Epidermal melanocyte (primary cell): ENCODE measurements around the gene MEMO1.
"Not testable (repeated sequence)": the region's sequence is repeated elsewhere in the genome, so short reads cannot be mapped to it uniquely, and the experiment has no call there.

Experiments
- DNase-seq: peaks from one replicate; pipeline ENCODE4 v3.0.0; 2011; ENCODE audit warnings: low spot score; ENCODE audit not compliant: insufficient read length

MEMO1 gene

DNA sequence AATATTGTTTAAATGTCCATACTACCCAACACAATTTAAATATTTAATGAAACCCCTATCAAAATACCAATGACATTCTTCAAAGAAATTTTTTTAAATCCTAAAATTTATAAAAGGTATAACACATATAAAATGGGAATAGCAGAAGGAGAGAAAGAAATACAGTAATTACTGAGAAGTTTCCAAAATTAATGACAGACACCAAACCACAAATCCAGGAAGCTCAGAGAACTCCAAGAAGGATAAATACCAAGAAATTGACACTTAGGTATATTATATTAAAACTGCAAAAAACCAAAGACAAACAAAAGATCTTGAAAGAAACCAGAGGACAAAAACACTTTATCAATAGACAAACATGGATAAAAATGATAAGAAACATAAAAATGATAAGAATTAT lies 101.1 kb downstream of the MEMO1 start:
- no peak for DNase-seq

DNA sequence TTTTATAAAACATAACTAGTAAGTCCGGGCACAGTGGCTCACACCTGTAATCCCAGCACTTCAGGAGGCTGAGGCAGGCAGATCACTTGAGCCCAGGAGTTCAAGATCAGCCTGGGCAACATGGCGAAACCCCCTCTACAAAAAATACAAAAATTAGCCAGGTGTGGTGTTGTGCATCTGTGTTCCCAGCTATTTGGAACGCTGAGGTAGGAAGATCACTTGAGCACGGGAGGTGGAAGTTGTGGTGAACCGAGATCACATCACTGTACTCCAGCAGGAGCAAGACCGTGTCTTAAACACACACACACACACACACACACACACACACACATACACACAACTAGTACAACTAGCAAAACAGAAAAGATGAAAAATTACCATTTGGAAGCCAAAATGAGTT lies 103.3 kb downstream of the MEMO1 start:
- DNase-seq, result not testable (repeated sequence)

DNA sequence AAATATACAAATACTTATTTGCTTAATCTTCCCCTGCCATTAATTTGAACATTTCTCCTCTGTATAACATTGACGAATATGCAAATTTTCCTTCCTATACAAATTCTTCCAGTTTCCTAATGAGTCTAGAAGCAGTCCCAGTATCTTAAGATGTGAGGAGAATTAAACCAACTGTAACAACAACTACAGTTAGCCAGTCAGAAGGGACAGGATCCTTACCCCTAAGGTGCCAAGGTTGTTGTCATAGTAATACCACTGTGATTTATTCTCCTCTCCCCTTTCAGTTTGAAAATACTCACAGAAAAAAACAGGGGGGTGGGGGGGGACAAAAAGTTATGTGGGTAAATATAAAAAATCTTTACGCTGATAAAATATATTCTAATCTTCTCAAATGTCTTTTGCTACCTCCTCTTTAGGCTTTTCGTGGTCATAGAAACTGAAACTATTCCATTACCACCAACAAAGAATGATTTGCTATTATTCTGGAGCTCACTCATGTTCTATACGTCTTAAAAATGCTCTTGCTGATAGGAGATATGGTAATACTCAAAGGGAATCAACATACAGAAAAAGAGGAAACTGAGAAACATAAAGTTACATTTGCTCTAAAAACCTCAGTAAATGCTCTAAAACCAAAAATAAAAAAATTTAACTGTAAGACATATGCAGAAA lies 107.6 kb downstream of the MEMO1 start:
- no peak for DNase-seq

DNA sequence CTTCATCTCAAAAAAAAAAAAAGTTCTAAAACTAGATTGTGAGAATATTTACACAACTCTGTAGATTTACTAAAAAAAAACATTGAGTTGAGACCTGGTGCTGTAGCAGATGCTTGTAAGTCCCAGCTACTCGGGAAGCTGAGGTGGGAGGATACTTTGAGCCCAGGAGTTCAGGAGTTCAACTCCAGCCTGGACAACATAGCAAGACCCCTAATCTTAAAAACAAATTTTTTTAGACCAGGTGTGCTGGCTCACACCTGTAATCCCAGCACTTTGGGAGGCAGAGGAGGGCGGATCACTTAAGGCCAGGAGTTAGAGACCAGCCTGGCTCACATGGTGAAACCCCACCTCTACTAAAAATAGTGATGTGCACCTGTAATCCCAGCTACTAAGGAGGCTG lies 108.9 kb downstream of the MEMO1 start:
- DNase-seq, result no peak

DNA sequence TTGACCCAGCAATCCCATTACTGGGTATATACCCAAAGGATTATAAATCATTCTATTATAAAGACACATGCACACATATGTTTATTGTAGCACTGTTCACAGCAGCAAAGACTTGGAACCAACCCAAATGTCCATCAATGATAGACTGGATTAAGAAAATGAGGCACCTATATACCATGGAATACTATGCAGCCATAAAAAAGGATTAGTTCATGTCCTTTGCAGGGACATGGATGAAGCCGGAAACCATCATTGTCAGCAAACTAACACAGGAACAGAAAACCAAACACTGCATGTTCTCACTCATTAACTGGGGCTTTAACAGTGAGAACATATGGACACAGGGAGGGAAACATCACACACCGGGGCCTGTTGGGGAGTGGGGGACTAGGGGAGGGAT lies 110.7 kb downstream of the MEMO1 start:
- DNase-seq, result not testable (repeated sequence)

DNA sequence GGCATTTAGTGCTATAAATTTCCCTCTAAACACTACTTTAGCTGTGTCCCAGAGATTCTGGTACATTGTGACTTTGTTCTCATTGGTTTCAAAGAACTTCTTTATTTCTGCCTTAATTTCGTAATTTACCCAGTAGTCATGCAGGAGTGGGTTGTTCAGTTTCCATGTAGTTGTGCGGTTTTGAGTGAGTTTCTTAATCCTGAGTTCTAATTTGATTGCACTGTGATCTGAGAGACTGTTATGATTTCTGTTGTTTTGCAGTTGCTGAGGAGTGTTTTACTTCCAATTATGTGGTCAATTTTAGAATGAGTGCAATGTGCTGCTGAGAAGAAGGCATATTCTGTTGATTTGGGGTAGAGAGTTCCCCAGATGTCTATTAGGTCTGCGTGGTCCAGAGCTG lies 112.5 kb downstream of the MEMO1 start:
- not testable (repeated sequence) for DNase-seq

DNA sequence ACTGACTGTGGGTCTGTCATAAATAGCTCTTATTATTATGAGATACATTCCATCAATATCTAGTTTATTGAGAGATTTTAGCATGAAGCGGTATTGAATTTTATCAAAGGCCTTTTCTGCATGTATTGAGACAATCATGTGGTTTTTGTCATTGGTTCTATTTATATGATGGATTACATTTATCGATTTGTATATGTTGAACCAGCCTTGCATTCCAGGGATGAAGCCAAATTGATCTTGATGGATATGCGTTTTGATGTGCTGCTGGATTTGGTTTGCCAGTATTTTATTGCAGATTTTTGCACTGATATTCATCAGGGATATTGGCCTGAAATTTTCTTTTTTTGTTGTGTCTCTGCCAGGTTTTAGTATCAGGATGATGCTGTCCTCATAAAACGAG lies 113.5 kb downstream of the MEMO1 start:
- not testable (repeated sequence) for DNase-seq

DNA sequence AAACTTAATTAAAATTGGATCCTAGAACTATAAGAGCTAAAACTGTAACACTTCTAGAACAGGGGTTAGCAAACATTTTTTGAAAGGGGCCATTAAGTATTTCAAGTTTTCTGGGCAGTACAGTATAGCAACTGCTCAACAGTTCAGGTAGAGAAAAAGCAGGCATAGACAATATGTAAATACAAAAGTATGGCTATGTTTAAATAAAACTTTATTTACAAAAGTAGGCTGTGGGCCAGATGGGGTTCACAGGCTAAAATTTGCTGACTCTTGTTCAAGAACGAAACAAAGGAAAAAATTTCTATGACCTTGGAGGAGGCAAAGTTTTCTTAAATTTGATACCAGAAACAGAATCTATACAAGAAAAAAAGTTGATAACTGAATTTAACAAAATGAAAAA lies 114.5 kb downstream of the MEMO1 start:
- no peak for DNase-seq

DNA sequence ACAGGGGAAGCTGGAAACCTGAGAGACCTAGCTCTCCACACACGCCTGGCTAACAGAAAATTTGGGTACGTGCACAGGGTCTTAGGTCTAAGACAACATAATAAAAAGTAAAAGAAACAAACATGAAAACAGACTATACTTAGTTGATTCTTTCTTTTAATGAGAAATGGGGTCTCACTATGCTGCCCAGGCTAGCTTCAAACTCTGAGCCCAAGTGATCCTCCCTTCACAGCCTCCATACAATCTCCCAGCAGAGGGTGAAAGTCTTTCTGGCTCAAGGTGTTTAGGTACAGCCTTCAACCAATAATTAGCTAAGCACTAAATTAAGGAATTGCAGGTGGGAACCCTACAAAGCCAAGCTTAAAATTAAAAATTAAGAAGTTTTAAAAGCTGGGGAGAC lies 116.2 kb downstream of the MEMO1 start:
- no peak for DNase-seq

DNA sequence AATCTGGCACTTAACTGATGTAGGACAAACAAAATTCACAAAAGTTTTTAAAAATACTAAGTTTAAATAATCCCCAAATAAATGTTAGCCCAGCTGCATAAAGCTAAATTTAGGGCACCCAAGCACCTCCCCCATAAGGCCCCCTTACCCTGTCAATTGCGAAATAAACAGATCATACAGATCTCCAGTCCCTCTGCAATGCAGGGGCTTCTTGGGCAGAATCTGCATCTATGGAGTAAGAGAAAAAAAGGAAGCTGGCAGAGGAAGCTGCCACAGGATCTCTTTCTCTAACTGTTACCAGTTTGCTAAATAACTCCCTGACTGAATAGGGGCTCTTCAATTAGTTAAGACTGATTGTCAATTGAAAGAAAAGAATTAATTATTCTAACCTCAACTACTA lies 117.7 kb downstream of the MEMO1 start:
- DNase-seq, result no peak

DNA sequence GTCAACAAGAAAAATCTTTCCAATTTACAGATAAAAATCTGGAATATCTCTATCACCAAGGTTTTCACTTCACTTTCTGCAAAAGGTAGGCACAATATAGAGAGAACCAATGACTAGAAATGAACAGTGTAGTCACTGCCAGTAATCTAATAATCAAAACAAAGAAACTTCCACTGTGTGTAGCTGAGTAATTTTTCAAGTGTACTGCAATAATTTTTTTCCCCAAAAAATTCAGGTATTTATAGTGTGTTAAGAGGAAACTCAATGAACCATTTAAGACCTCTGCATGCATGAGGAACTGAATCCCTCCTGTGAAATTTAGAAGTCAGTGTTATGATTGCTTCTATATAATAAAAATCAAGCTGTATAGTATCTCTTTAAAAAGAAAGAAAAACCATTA lies 121.8 kb downstream of the MEMO1 start:
- DNase-seq, result no peak

DNA sequence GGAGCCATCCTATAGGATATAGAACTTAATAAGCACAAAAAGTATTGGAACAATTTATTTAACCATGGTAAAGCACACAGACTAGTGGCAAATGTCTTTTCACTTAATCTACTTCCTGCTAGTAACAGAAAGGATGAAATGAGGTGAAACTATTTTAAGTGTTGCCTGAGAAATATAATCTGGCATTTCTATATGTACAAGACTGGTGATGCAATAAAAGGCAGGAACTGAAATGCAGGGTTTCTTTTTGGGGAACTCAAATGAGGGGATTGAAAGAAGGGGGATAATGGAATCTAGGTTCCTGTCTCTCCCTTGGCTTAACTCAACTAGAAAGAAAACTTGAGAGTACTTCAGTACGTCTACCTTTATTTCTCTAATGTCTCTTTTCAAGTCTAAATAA lies 122.3 kb downstream of the MEMO1 start:
- DNase-seq, result no peak

DNA sequence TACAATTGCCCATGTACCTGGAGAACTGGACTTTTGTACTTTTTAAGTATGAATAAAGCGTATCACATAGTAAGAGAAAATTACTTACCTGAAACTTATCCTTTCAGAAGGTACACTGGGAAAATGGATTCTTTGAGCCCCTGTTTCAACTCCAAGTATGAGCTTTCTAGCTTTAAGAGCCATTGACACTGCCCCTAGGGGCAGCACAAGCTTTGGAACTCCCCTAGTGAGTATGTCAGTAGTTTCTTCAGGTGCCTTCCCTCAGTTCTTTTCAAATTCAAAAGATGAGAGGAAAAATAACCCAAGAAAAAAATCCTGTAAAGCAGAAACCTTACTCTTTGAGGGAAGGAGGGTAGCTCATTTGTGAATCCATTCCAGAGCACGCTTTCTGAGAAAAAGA lies 124.1 kb downstream of the MEMO1 start:
- DNase-seq, result no peak

DNA sequence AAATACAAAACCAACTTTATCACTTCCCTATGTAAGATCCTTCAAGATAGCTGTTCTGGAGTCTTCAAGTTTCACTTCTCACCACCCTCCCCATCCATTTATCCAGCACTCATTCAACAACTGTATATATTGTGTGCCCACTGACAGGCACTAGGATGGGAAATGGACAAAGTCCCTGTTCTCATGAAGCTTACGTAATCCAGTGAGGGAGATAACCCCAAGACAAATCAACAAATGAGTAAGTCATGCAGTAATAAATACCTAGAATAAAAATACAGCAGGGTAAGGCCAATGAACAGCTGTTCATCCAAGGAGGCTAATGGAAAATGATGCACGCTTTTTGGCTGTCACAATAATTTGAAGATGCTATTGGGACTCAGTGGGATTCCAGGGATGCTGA lies 133.8 kb downstream of the MEMO1 start:
- no peak for DNase-seq

DNA sequence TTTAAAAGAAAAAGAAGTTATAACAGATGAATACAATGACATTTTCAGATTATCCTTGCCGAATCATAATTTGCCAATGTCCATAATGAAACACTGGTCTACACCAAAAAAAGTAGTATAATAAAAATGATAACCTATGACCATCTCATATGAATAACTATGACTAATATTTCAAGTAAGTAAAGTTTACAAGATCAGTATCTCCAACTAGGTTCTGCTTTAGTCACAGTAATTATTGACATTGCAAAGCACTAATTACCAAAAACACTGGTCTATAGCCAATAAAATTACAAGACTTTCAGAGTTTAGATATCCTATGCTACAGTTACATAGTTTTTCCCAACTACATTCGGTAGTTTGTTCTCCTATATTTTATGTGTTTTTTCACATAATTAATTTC lies 136.7 kb downstream of the MEMO1 start:
- DNase-seq, result no peak

DNA sequence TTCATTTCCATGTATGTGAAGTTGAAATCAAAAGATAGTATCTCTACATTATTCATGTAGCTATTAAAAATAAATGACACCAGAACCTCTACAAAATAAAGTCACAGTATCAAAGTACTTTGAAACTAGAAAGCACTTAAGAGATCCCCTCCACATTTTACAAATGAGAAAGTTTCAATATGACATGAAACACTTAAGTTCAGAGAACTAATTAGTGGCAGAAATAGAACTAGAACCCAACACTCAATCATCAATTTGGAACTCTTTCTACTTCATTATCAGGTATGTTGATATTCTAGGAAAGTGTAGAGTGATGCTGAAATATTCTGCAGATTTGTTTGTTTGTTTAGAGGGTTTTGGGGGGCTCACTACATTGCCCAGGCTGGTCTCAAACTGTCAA lies 145.6 kb downstream of the MEMO1 start:
- no peak for DNase-seq

DNA sequence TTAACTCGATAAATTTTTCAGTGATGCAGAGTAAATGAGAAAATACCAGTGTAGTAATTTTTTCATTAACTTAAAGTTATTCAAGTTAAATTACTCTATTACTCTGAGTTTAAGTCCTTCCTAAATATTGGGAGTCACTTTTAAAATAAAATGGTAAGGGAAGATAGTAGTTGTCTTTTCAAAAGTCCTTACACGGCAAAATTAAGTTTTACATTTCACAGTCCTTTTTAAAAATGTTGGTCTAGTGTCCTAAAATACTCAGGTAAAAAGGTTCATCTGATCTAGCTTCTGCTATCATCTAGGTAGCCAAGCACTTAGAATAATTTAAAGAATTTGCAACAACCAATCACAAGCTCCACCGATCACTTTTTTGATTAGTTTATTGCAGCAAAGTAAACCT lies 146.9 kb downstream of the MEMO1 start:
- no peak for DNase-seq

DNA sequence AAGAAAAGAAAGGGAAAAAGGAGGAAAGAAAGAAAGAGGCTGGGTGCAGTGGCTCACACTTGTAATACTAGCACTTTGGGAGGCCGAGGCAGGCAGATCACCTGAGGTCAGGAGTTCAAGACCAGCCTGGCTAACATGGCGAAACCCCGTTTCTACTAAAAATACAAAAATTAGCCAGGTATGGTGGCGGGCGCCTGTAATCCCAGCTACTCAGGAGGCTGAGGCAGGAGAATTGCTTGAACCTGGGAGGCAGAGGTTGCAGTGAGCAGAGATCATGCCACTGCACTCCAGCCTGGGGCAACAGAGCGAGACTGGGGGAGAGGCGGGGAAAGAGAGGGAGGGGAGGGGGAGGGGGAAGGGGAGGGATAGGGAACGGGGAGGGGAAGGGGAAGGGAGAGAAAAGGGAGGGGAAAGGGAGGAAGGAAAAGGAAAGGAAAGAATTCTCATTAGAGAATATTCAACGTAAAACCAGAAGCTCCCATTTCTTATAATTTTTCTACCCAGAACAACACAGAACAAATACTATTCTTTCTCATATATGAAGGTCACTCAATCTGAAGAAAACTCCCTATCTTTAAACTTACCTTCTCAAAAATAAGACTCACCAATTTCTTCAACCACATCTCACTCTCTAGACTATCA lies 147.7 kb downstream of the MEMO1 start:
- not testable (repeated sequence) for DNase-seq

DNA sequence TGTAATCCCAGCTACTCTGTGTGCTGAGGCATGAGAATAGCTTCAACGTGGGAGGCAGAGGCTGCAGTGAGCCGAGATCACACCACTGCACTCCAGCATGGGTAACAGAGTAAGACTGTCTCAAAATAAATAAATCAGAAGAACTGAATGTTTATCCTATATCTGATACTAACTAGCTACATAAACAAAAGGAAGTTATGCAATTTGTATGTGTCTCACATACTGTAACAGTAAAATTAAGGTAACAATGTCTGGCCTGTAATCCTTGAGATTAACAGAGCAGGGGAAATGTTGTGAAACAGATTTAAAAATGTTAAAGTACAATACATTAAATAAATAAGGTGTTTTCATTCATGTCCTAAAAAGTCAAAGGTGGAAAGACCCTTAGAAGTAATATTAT lies 150.8 kb downstream of the MEMO1 start:
- DNase-seq, result no peak

DNA sequence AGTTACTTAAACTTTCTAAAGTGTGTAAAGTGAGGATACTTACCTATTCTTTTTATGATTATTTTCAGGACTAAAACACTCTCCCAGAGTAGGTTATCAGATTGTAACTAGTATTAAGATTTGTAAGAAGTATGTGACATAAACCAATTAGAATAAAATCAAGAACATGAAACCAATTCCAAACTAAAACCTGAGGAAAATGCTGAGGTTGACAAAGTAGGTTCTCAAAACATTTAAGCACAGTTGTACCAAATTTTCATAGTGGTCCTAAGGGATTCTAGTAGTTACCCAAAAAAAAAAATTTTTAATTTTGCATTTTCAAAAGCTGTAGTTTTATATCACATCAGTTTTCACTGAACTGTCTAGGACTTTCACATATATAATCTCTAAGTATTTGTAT lies 157.3 kb downstream of the MEMO1 start:
- DNase-seq, result no peak

DNA sequence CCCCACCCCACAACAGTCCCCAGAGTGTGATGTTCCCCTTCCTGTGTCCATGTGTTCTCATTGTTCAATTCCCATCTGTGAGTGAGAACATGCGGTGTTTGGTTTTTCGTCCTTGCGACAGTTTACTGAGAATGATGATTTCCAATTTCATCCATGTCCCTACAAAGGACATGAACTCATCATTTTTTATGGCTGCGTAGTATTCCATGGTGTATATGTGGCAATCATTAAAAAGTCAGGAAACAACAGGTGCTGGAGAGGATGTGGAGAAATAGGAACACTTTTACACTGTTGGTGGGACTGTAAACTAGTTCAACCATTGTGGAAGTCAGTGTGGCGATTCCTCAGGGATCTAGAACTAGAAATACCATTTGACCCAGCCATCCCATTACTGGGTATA lies 168.7 kb downstream of the MEMO1 start:
- DNase-seq, result not testable (repeated sequence)

DNA sequence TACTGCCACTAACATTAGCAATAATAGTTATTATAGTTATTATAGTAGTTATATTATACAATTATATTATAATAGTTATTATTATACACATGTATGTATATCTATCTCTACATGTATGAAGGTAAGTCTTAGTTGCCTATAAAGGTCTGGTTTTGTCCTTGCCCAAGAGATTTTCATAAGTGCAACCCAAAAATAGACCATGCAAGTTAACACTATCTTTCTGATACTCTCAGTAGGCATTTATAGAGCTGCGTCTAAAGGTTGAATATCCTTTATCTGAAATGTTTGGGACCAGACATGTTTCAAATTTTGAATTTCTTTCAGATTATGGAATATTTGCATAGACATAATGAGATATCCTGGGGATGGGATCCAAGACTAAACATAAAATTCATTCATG lies 175.4 kb downstream of the MEMO1 start:
- no peak for DNase-seq

DNA sequence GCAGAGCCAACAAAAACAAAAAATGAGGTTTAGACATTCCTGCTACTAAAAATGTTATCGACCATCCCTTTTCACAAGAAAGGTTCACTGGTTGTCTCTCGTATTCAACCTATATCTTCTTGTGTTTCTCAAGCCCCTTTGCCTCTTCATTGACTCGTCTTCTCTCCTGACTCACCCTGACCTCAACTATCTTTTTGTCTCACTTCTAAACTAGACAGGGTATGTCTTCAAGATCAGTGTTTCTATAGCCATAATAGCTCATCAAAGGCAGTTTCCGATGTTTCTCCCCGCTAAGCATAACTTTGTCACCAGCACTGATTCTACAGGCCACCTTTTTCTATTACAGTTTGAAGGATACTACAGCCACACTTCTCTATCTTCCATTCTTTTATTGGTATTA lies 178.4 kb downstream of the MEMO1 start:
- DNase-seq, result no peak

DNA sequence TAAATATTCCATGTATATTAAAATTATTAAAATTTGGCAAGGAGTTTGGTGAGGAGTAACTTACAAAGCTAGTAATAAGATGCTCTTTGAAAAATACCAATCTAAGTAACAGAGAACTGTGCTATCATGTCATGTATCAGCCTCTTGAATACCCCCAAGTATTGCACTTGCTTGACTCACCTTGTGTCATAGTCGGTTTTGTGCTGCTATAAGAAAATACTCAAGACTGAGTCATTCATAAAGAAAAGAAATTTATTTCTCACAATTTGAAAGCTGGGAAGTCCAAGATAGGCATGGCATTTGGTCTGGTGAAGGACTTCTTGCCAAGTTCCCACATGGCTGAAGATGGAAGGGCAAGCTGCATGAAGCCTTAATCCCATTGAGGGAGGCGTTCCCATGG lies 179.2 kb downstream of the MEMO1 start:
- no peak for DNase-seq
